ENCODE results near the gene PASK.

PASK gene

GRCh38 chr2:241074901-241075540 lies 74.3 kb downstream of the PASK start:
- POLR2A ChIA-PET: no interaction called here
- DNase-seq (ENCODE audit: extremely low spot score): no peak
- TF ChIP-seq TARDBP (IDR thresholded peaks at IDR 0.05) (no peak), CTBP1 (IDR thresholded peaks at IDR 0.05; ENCODE audit: borderline replicate concordance) (no peak), SUZ12 (IDR thresholded peaks at IDR 0.05) (no peak), HDGF (IDR thresholded peaks at IDR 0.05; ENCODE audit: borderline replicate concordance) (no peak), ARNT (IDR thresholded peaks at IDR 0.05) (no peak), FOXM1 (IDR thresholded peaks at IDR 0.05; ENCODE audit: borderline replicate concordance) (no peak), FOXK2 (IDR thresholded peaks at IDR 0.05) (no peak), ZNF384 (IDR thresholded peaks at IDR 0.05) (no peak), BHLHE40 (IDR thresholded peaks at IDR 0.05; ENCODE audit: borderline replicate concordance) (no peak), SP1 (IDR thresholded peaks at IDR 0.05) (no peak), ELF4 (IDR thresholded peaks at IDR 0.05) (no peak)
- TF ChIP-seq, protein P1, sequence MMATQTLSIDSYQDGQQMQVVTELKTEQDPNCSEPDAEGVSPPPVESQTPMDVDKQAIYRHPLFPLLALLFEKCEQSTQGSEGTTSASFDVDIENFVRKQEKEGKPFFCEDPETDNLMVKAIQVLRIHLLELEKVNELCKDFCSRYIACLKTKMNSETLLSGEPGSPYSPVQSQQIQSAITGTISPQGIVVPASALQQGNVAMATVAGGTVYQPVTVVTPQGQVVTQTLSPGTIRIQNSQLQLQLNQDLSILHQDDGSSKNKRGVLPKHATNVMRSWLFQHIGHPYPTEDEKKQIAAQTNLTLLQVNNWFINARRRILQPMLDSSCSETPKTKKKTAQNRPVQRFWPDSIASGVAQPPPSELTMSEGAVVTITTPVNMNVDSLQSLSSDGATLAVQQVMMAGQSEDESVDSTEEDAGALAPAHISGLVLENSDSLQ (IDR thresholded peaks at IDR 0.05): no peak
- CTCF ChIA-PET: no interaction called here

DNA sequence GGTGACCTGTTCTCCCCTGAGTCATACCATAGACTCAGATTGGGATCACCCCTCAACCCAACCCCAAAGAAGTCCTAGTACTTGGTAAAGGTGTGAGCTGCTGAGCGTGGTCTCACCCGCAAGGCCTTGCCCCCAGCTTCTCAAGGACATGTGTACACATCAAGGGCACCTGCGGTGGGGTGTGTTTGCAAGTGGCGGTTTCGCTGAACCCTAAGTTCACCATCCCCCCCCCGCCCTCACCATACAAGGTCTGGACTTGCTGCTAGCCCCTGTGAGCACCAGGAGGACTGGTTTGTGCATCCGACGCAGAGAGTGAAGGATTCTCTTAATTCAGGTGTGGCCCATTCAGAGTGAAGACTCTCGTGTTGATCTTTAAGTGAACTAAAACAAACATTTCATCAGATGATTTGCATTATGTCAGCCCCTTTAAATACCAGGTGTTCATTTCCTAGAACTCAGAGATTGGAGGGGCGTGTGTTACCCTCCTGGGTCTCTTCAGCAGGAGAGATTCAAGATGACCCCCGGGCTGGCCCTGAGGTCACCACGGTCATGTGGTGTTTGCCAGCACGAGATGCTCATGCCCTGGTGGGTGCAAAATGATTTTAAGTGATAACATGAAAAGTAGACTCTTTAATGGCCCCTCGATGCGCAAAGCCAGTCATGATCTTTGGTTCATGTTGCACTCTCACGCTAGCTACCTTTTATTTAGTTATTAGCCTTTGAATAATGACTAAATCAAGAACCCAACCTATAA lies 75.0 kb downstream of the PASK start:
- no peak for TF ChIP-seq LEF1 (IDR thresholded peaks at IDR 0.05; ENCODE audit: borderline replicate concordance)
- TF ChIP-seq ARNT (IDR thresholded peaks at IDR 0.05): no peak
- no peak for TF ChIP-seq TARDBP (IDR thresholded peaks at IDR 0.05)
- ChIA-PET CTCF (no interaction called here), POLR2A (no interaction called here)
- no peak for DNase-seq (ENCODE audit: extremely low spot score)

GRCh38 chr2:241073166-241074064 lies 75.9 kb downstream of the PASK start:
- TF ChIP-seq BHLHE40 (IDR thresholded peaks at IDR 0.05; ENCODE audit: borderline replicate concordance) (no peak), L3MBTL2 (conservative IDR thresholded peaks at IDR 0.05) (no peak), CTBP1 (IDR thresholded peaks at IDR 0.05; ENCODE audit: borderline replicate concordance) (no peak), NFRKB (IDR thresholded peaks at IDR 0.05) (no peak), TARDBP (IDR thresholded peaks at IDR 0.05) (no peak), ARNT (IDR thresholded peaks at IDR 0.05) (no peak), ELF4 (IDR thresholded peaks at IDR 0.05) (no peak), FOXK2 (IDR thresholded peaks at IDR 0.05) (no peak), SUZ12 (IDR thresholded peaks at IDR 0.05) (no peak)
- TF ChIP-seq, protein P1 (IDR thresholded peaks at IDR 0.05): no peak
- POLR2A ChIA-PET: no interaction called here

GRCh38 chr2:241072553-241073165 lies 76.6 kb downstream of the PASK start:
- POLR2A ChIA-PET: no interaction called here
- DNase-seq (ENCODE audit: extremely low spot score): no peak
- TF ChIP-seq SP1 (IDR thresholded peaks at IDR 0.05) (no peak), ZNF384 (IDR thresholded peaks at IDR 0.05) (no peak), FOXM1 (IDR thresholded peaks at IDR 0.05; ENCODE audit: borderline replicate concordance) (no peak), FOXK2 (IDR thresholded peaks at IDR 0.05) (no peak), NFRKB (IDR thresholded peaks at IDR 0.05) (no peak)
- CTCF ChIA-PET: interaction anchor here (1.2 kb wide), 1 partner anchor 24 kb away, joined by 4 read pairs; no protein-coding TSS in a partner anchor

More at GRCh38 chr2:241073166-241074064, 75.9 kb downstream of the PASK start:
- CTCF ChIA-PET: interaction anchor here (1.2 kb wide), 1 partner anchor 24 kb away, joined by 4 read pairs; no protein-coding TSS in a partner anchor
- DNase-seq (ENCODE audit: extremely low spot score): no peak

DNA sequence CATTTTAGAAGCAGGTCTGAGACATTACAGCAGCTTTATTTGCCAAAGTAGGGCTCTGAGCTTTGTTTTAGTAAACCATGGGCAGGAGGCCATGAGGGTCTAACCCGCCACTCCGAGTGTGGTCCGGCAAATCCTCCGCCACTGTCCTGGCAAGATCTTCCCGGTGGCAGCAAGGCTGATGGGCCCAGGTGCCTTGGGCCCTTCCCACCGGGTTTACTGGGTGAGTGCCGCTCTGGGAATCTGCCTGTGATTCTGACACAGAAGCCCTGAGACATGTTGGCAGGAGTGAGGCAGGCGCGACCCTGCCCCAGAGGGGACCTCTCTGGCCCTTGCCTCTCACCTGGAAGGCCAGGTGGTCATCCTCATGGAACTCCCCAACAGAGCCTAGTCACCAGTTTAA lies 77.1 kb downstream of the PASK start:
- ChIA-PET POLR2A (no interaction called here), CTCF (no interaction called here)
- DNase-seq (ENCODE audit: extremely low spot score): no peak
- TF ChIP-seq NFRKB (IDR thresholded peaks at IDR 0.05) (no peak), FOXA1 (IDR thresholded peaks at IDR 0.05) (no peak), LEF1 (IDR thresholded peaks at IDR 0.05; ENCODE audit: borderline replicate concordance) (no peak), HDGF (IDR thresholded peaks at IDR 0.05; ENCODE audit: borderline replicate concordance) (no peak), SUZ12 (IDR thresholded peaks at IDR 0.05) (no peak), ARNT (IDR thresholded peaks at IDR 0.05) (no peak), TARDBP (IDR thresholded peaks at IDR 0.05) (no peak), L3MBTL2 (conservative IDR thresholded peaks at IDR 0.05) (no peak), ZNF384 (IDR thresholded peaks at IDR 0.05) (no peak), BHLHE40 (IDR thresholded peaks at IDR 0.05; ENCODE audit: borderline replicate concordance) (no peak)
- TF ChIP-seq, protein P1 (IDR thresholded peaks at IDR 0.05): no peak

Measured in HEK293T (cell line).